GM12878 (cell line): Measurements from ENCODE around the gene CD58. TPM values are rescaled to one million over a fixed set of nuclear protein-coding genes. Genes with fewer than 3 reads are reported as not detected.
A peak's percentile ranks its signal among the peaks of the same experiment; 100 is the strongest.
"Not testable (repeated sequence)": the region's sequence is repeated elsewhere in the genome, so short reads cannot be mapped to it uniquely, and the experiment has no call there.

Source experiments
- ATAC-seq: fragments of 200-7000 bp; cut with Tn5 transposase; 3 replicates; pipeline ENCODE4 v1.9.1; 2020; ENCODE audit warnings: mild to moderate bottlenecking, moderate library complexity
- BruUV-seq: library from RNA; stranded (reverse); fragments of 400-500 nt; replicated peaks from 2 replicates; lab custom pipeline; 2021; lab: Mats Ljungman, UMichigan
- CTCF ChIA-PET: fragments of 300-600 bp; sonication (Branson Sonifier 250); formaldehyde crosslinking; extraction: SDS; loops from one replicate; lab custom pipeline; 2021; ENCODE audit warnings: inconsistent platforms; lab: Yijun Ruan, JAX
- POLR2A ChIA-PET: fragments of 350-600 bp; formaldehyde crosslinking; extraction: SDS; loops from one replicate; lab custom pipeline; 2021; ENCODE audit warnings: inconsistent platforms; lab: Charles Lee
- RAD21 ChIA-PET: fragments of 300-600 bp; sonication (Branson Sonifier 250); formaldehyde crosslinking; loops from one replicate; lab custom pipeline; 2023; ENCODE audit warnings: antibody characterized with exemption; ENCODE audit not compliant: unreplicated experiment; lab: Charles Lee
- SMC1A ChIA-PET: fragments of 300-600 bp; sonication (Branson Sonifier 250); formaldehyde crosslinking; loops from one replicate; lab custom pipeline; 2023; ENCODE audit not compliant: unreplicated experiment, uncharacterized antibody; lab: Charles Lee
- DNase-seq: peaks from one replicate; pipeline ENCODE4 v3.0.0-alpha.2; 2011; ENCODE audit warnings: low read depth, low spot score
- FAIRE-seq: peaks from 3 replicates; lab custom pipeline; 2011; peaks lifted over from hg19 to GRCh38; lab: Jason Lieb, UNC
- H2AFZ ChIP-seq: 2 replicates; pipeline ENCODE4 v1.6.0; 2011; ENCODE audit warnings: low read depth, low read length, control low read depth; ENCODE audit not compliant: control insufficient read depth
- H3K27ac ChIP-seq: 2 replicates; pipeline ENCODE4 v1.5.1; 2011; ENCODE audit warnings: control low read depth; ENCODE audit not compliant: control insufficient read depth, insufficient read depth
- H3K27me3 ChIP-seq, 2 experiments: replicated peaks in 1 of 2; 2 replicates each; pipeline versions ENCODE4 v1.6.0 to v1.6.1; 2011; ENCODE audit warnings: low read length in 1 of 2; ENCODE audit not compliant: control insufficient read depth in 2 of 2, insufficient read depth in 2 of 2
- H3K36me3 ChIP-seq, 2 experiments: 2 replicates each; pipeline ENCODE4 v1.5.1; 2011; ENCODE audit warnings: low read length in 1 of 2; ENCODE audit not compliant: control insufficient read depth in 2 of 2, insufficient read depth in 2 of 2
- H3K4me1 ChIP-seq: 2 replicates; pipeline ENCODE4 v1.6.1; 2011; ENCODE audit warnings: mild to moderate bottlenecking, low read length, moderate library complexity, mixed read lengths; ENCODE audit not compliant: control insufficient read depth, insufficient read depth
- H3K4me2 ChIP-seq: 2 replicates; pipeline ENCODE4 v1.6.0; 2011; ENCODE audit warnings: control low read depth; ENCODE audit not compliant: control insufficient read depth, insufficient read depth
- H3K4me3 ChIP-seq: fragments of 200-600 bp; sonication (generic); 2 replicates; pipeline ENCODE4 v1.5.1; 2016
- H3K79me2 ChIP-seq: 2 replicates; pipeline ENCODE4 v1.6.0; 2011; ENCODE audit warnings: low read length; ENCODE audit not compliant: control insufficient read depth, insufficient read depth
- H3K9ac ChIP-seq: 2 replicates; pipeline ENCODE4 v1.8.0; 2011; ENCODE audit warnings: low read length, control low read depth, mixed read lengths; ENCODE audit not compliant: control insufficient read depth, insufficient read depth
- H3K9me3 ChIP-seq: replicated peaks from 3 replicates; pipeline ENCODE4 v1.5.1; 2011; ENCODE audit warnings: mild to moderate bottlenecking, low read length; ENCODE audit not compliant: control insufficient read depth, insufficient read depth
- H4K20me1 ChIP-seq: 2 replicates; pipeline ENCODE4 v1.6.0; 2011; ENCODE audit not compliant: control insufficient read depth, insufficient read depth
- CTCF ChIP-seq, 3 experiments: IDR thresholded peaks in 2 of 3; conservative IDR thresholded peaks in 1 of 3; 2 replicates each; pipeline ENCODE4 v1.5.1; 2011; ENCODE audit warnings: low read depth in 3 of 3, low read length in 3 of 3, mild to moderate bottlenecking in 3 of 3, control low read depth in 2 of 3, moderate library complexity in 2 of 3, inconsistent platforms in 1 of 3, mixed read lengths in 1 of 3; ENCODE audit not compliant: control insufficient read depth in 2 of 3, insufficient read depth in 1 of 3; ENCODE audit errors: extremely low read depth in 1 of 3
- MLLT1 ChIP-seq: fragments of 450-650 bp; IDR thresholded peaks from 2 replicates; pipeline ENCODE4 v1.6.1; 2016; ENCODE audit warnings: mild to moderate bottlenecking
- RAD21 ChIP-seq: IDR thresholded peaks from 2 replicates; pipeline ENCODE4 v1.6.1; 2011; ENCODE audit warnings: mild to moderate bottlenecking, low read depth, low read length, moderate library complexity; ENCODE audit not compliant: insufficient read depth
- RUNX3 ChIP-seq: IDR thresholded peaks from 2 replicates; pipeline ENCODE4 v1.6.1; 2012; ENCODE audit warnings: low read length, inconsistent platforms
- SMC3 ChIP-seq: IDR thresholded peaks from 2 replicates; pipeline ENCODE4 v1.6.1; 2011; ENCODE audit warnings: low read length, improper control_type of control experiment, borderline replicate concordance
- WGBS: methylation state at CpG from one replicate; pipeline ENCODE4 v1.1.6; 2016; ENCODE audit warnings: low lambda C conversion rate; ENCODE audit not compliant: insufficient replicate concordance, insufficient coverage; ENCODE audit errors: missing lambda C conversion rate; 5-methylcytosine and 5-hydroxymethylcytosine counted together
- in situ Hi-C: fragments of 300-500 bp; cut with MboI; formaldehyde crosslinking; loops from 9 replicates; pipeline ENCODE4 v1.14.3; 2018; ENCODE audit warnings: mixed read lengths
- intact Hi-C: fragments of 100-400 bp; cut with micrococcal nuclease; formaldehyde crosslinking; loops from one replicate; pipeline ENCODE4 v1.14.2; 2022; ENCODE audit not compliant: unreplicated experiment
- polyA plus RNA-seq, 11 experiments: library from polyadenylated mRNA; depleted of rRNA in 4 of 11; unstranded in 6 of 11; stranded (reverse) in 5 of 11; fragments of >200 nt; fragmentation: Nextera tagmentation in 4 of 11; fragmentation: Illumina TruSeq in 1 of 11; extraction: Ambion mirVana in 4 of 11; extraction: Trizol in 1 of 11; gene quantifications; 1 replicate in 1 of 11; 2 replicates in 10 of 11; pipeline versions ENCODE4 v1.2.1 to v1.2.3, GENCODE V29; 2011 to 2016; ENCODE audit warnings: inconsistent platforms in 2 of 11, missing spikeins in 2 of 11, low read depth in 1 of 11
- total RNA-seq, 4 experiments: library from RNA; depleted of rRNA in 3 of 4; stranded (reverse); fragments of >200 nt in 3 of 4; fragmentation: Illumina TruSeq in 1 of 4; extraction: Trizol in 1 of 4; gene quantifications; 2 replicates each; pipeline versions ENCODE4 v1.2.1 to v1.2.3, GENCODE V29; 2013 to 2021

Gene CD58
- total and polyA plus RNA-seq, 10 of the 15 experiments (the other 5 are each of a cell fraction or from before 2014, with no cell fraction given) = 70.4 to 252 (median 129) TPM

DNA sequence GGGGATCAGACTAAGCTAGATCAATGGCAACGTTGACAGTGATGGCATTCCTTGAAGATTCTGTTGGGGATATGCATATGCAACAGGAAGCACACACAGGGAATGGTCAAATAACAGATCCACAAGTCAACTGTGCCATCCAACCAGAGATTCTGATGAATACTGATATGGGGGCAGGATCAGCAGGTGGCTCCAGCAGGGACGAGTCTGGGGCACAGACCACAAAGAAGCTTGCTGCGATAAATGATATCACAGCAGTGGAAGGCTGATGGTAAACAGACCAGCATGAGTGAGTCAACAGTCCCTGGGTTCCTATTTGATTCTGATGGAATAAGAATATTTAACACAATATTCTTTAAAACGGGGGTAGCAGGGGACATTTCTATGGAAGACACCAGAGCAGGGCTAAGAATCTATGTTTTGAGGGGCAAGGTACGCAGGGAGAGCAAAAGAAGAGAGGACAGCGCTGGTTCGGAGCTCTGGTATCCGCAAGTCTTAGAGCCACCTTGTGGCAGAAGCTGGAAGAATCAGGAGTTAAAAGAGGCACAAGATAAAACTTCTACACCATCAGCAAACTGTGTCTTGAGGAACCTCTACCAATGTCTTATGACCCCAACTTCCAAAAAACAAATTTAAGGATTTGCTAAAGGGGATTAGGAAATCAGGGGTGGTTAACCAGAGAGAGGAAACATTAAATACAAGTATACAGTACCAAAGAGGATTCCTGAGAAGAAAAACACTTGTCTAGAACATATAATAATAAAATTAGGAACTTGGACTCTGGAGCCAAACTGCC is 25.3 kb upstream of the CD58 start:
- ChIA-PET POLR2A (interaction anchor here (0.8 to 1.3 kb wide), 3 partner anchors 9 to 24 kb away, joined by 3 to 10 read pairs (median 7); no protein-coding TSS in a partner anchor), SMC1A (interaction anchor here (0.8 to 3.0 kb wide), 19 partner anchors 9 to 533 kb away, joined by 3 to 57 read pairs (median 5); no protein-coding TSS in a partner anchor), RAD21 (interaction anchor here (1.0 to 3.1 kb wide), 16 partner anchors 9 to 532 kb away, joined by 3 to 42 read pairs (median 4); partner anchors contain the start of gene IGSF3), CTCF (interaction anchor here (0.7 to 4.9 kb wide), 29 partner anchors 11 to 533 kb away, joined by 3 to 90 read pairs (median 4); partner anchors contain the start of genes CD58 and IGSF3)
- peaks cover 20% of the 10 kb centered on the region for H3K4me1 ChIP-seq
- H3K36me3 ChIP-seq, DNase-seq, H2AFZ ChIP-seq, H4K20me1 ChIP-seq, H3K4me3 ChIP-seq, H3K27ac ChIP-seq, H3K79me2 ChIP-seq, H3K9ac ChIP-seq, in situ Hi-C loops, H3K9me3 ChIP-seq, BruUV-seq, H3K27me3 ChIP-seq: not testable (repeated sequence)
- peak; percentile 95 for FAIRE-seq
- WGBS = 24% methylated on average over 8 of the region's 8 CpGs
- intact Hi-C loops = loop anchor here (1.0 kb wide), 1 partner anchor 22 kb away; no protein-coding TSS in a partner anchor
- peak; percentile 77 for ATAC-seq
- H3K4me2 ChIP-seq = 0 out of 2 replicates have a peak overlapping the region, but pooled peaks have one; percentile 21
- TF ChIP-seq CTCF (IDR thresholded peaks at IDR 0.05 in 2 of 3, conservative IDR thresholded peaks at IDR 0.05 in 1 of 3; ENCODE audit: control insufficient read depth in 2 of 3, extremely low read depth in 1 of 3, insufficient read depth in 1 of 3, low read depth in 3 of 3, low read length in 3 of 3) = peak; percentile 38 to 42 (median 40)
- 0 out of 2 replicates have a peak, but pooled peaks have one; percentile 2 for TF ChIP-seq MLLT1
- TF ChIP-seq RUNX3 = peak; percentile 12; the same call in 1 of the 2 replicates
- peak; percentile 57; the same call in 1 of the 2 replicates for TF ChIP-seq RAD21
- TF ChIP-seq SMC3 = peak; percentile 42; the same call in 1 of the 2 replicates
